H9 (cell line): Measurements from ENCODE around the gene LEF1. TPM values are rescaled to one million over a fixed set of nuclear protein-coding genes. Genes with fewer than 3 reads are reported as not detected.

Experiments
- DNase-seq: peaks from one replicate; pipeline ENCODE4 v3.0.0-alpha.2; 2017
- H2AFZ ChIP-seq: one replicate; pipeline ENCODE4 v1.6.1; 2013; ENCODE audit warnings: mild to moderate bottlenecking, low read length, control low read depth, moderate library complexity
- H2AK5ac ChIP-seq: 2 replicates; pipeline ENCODE4 v1.6.1; 2013; ENCODE audit warnings: low read length, control low read depth, mixed read lengths; ENCODE audit not compliant: insufficient read length
- H2BK120ac ChIP-seq: one replicate; pipeline ENCODE4 v1.6.1; 2013; ENCODE audit warnings: low read depth, mild to moderate bottlenecking, low read length, control low read depth, inconsistent platforms; ENCODE audit not compliant: poor library complexity, severe bottlenecking
- H2BK12ac ChIP-seq: 2 replicates; pipeline ENCODE4 v1.6.1; 2013; ENCODE audit warnings: low read length, control low read depth, mixed read lengths, low read depth; ENCODE audit not compliant: insufficient read length
- H2BK15ac ChIP-seq: 2 replicates; pipeline ENCODE4 v1.6.1; 2013; ENCODE audit warnings: low read depth, low read length, control low read depth
- H2BK20ac ChIP-seq: one replicate; pipeline ENCODE4 v1.6.1; 2013; ENCODE audit warnings: low read depth, mild to moderate bottlenecking, low read length, control low read depth, inconsistent platforms; ENCODE audit not compliant: poor library complexity, severe bottlenecking
- H2BK5ac ChIP-seq: 2 replicates; pipeline ENCODE4 v1.6.1; 2013; ENCODE audit warnings: low read length, control low read depth, mixed read lengths; ENCODE audit not compliant: insufficient read length
- H3K14ac ChIP-seq: 2 replicates; pipeline ENCODE4 v1.6.1; 2013; ENCODE audit warnings: low read length, control low read depth; ENCODE audit not compliant: insufficient read depth
- H3K18ac ChIP-seq: 2 replicates; pipeline ENCODE4 v1.6.1; 2013; ENCODE audit warnings: low read depth, mild to moderate bottlenecking, mixed read lengths, low read length, control low read depth; ENCODE audit not compliant: insufficient read length
- H3K23ac ChIP-seq: 2 replicates; pipeline ENCODE4 v1.6.1; 2013; ENCODE audit warnings: low read length, control low read depth, mixed read lengths, low read depth; ENCODE audit not compliant: insufficient read length
- H3K23me2 ChIP-seq: 2 replicates; pipeline ENCODE4 v1.6.1; 2013; ENCODE audit warnings: low read depth, mild to moderate bottlenecking, mixed read lengths, low read length, control low read depth; ENCODE audit not compliant: insufficient read length, poor library complexity, severe bottlenecking
- H3K27ac ChIP-seq: 2 replicates; pipeline ENCODE4 v1.5.1; 2013; ENCODE audit warnings: low read length, control low read depth, mixed read lengths, low read depth; ENCODE audit not compliant: insufficient read length
- H3K27me3 ChIP-seq: 2 replicates; pipeline ENCODE4 v1.6.1; 2013; ENCODE audit warnings: low read length, control low read depth, inconsistent platforms; ENCODE audit not compliant: insufficient read depth
- H3K4ac ChIP-seq: 2 replicates; pipeline ENCODE4 v1.6.1; 2013; ENCODE audit warnings: low read depth, mild to moderate bottlenecking, control low read depth, inconsistent platforms, low read length, moderate library complexity
- H3K4me1 ChIP-seq: 2 replicates; pipeline ENCODE4 v1.6.1; 2013; ENCODE audit warnings: low read length, control low read depth, inconsistent platforms; ENCODE audit not compliant: insufficient read depth
- H3K4me2 ChIP-seq: 2 replicates; pipeline ENCODE4 v1.6.1; 2013; ENCODE audit warnings: low read length, control low read depth, mixed read lengths; ENCODE audit not compliant: insufficient read length, insufficient read depth
- H3K56ac ChIP-seq: 2 replicates; pipeline ENCODE4 v1.6.1; 2013; ENCODE audit warnings: low read depth, mild to moderate bottlenecking, mixed read lengths, low read length, control low read depth; ENCODE audit not compliant: insufficient read length
- H3K79me1 ChIP-seq: 2 replicates; pipeline ENCODE4 v1.6.1; 2013; ENCODE audit warnings: low read depth, mild to moderate bottlenecking, moderate library complexity, low read length, control low read depth, inconsistent platforms; ENCODE audit not compliant: insufficient read depth, poor library complexity, severe bottlenecking
- H3K79me2 ChIP-seq: 2 replicates; pipeline ENCODE4 v1.6.1; 2013; ENCODE audit warnings: low read length, control low read depth, inconsistent platforms; ENCODE audit not compliant: insufficient read depth
- H3K9ac ChIP-seq: 2 replicates; pipeline ENCODE4 v1.6.1; 2013; ENCODE audit warnings: low read length, control low read depth, mixed read lengths; ENCODE audit not compliant: insufficient read length; ENCODE audit errors: extremely low read depth
- H3K9me3 ChIP-seq: one replicate; pipeline ENCODE4 v1.6.1; 2013; ENCODE audit warnings: low read depth, low read length, inconsistent platforms; ENCODE audit not compliant: control insufficient read depth
- H3T11ph ChIP-seq: one replicate; pipeline ENCODE4 v1.6.1; 2013; ENCODE audit warnings: mild to moderate bottlenecking, low read length, control low read depth, inconsistent platforms
- H4K20me1 ChIP-seq: one replicate; pipeline ENCODE4 v1.6.1; 2013; ENCODE audit not compliant: control insufficient read depth, insufficient read length, insufficient read depth
- H4K5ac ChIP-seq: 2 replicates; pipeline ENCODE4 v1.6.1; 2013; ENCODE audit warnings: low read depth, mild to moderate bottlenecking, mixed read lengths, low read length, control low read depth; ENCODE audit not compliant: insufficient read length
- H4K8ac ChIP-seq: replicated peaks from 2 replicates; pipeline ENCODE4 v1.6.1; 2013; ENCODE audit warnings: low read length, control low read depth, mixed read lengths, low read depth; ENCODE audit not compliant: insufficient read length
- H4K91ac ChIP-seq: 2 replicates; pipeline ENCODE4 v1.6.1; 2013; ENCODE audit warnings: low read depth, mild to moderate bottlenecking, moderate library complexity, mixed read lengths, low read length, control low read depth; ENCODE audit not compliant: insufficient read length
- H3K27ac Mint-ChIP-seq, 3 experiments: 2 replicates in 2 of 3; 3 replicates in 1 of 3; pipeline ENCODE4 v1.8.0; 2020 to 2021; ENCODE audit warnings: mixed read lengths in 3 of 3, mild to moderate bottlenecking in 1 of 3, moderate library complexity in 1 of 3
- H3K27me3 Mint-ChIP-seq: 2 replicates; pipeline ENCODE4 v1.8.0; 2021; ENCODE audit warnings: low read depth, mild to moderate bottlenecking, moderate library complexity, mixed read lengths
- H3K36me3 Mint-ChIP-seq, 3 experiments: 2 replicates in 2 of 3; 3 replicates in 1 of 3; pipeline ENCODE4 v1.8.0; 2020 to 2021; ENCODE audit warnings: low read depth in 3 of 3, mixed read lengths in 3 of 3; ENCODE audit not compliant: insufficient read depth in 1 of 3
- H3K4me1 Mint-ChIP-seq, 2 experiments: 2 replicates each; pipeline ENCODE4 v1.8.0; 2020; ENCODE audit warnings: mixed read lengths in 2 of 2
- H3K4me3 Mint-ChIP-seq, 2 experiments: 2 replicates in 1 of 2; 3 replicates in 1 of 2; pipeline ENCODE4 v1.8.0; 2020 to 2021; ENCODE audit warnings: mild to moderate bottlenecking in 2 of 2, mixed read lengths in 2 of 2, moderate library complexity in 1 of 2
- H3K9me3 Mint-ChIP-seq, 2 experiments: 2 replicates in 1 of 2; 3 replicates in 1 of 2; pipeline ENCODE4 v1.8.0; 2020; ENCODE audit warnings: mild to moderate bottlenecking in 2 of 2, mixed read lengths in 2 of 2, moderate library complexity in 1 of 2
- WGBS: extraction: QIAGEN DNeasy Blood & Tissue Kit; methylation state at CpG from one replicate; pipeline ENCODE4 v1.1.7; 2013; ENCODE audit warnings: missing lambda C conversion rate, low lambda C conversion rate, mixed read lengths; ENCODE audit not compliant: insufficient read length; ENCODE audit errors: extremely low coverage; 5-methylcytosine and 5-hydroxymethylcytosine counted together
- total RNA-seq: library from RNA; stranded (reverse); gene quantifications from 2 replicates; pipeline ENCODE4 v1.2.1, GENCODE V29; 2021
- TF ChIP-seq, protein P1 (sequence below): fragments of 200-600 bp; sonication (generic); conservative IDR thresholded peaks from 3 replicates; pipeline ENCODE4 v1.8.0; 2021; ENCODE audit warnings: antibody characterized with exemption, mild to moderate bottlenecking

The LEF1 gene
- total RNA-seq, 1 experiment from 2014 or later = 2.5 TPM

DNA sequence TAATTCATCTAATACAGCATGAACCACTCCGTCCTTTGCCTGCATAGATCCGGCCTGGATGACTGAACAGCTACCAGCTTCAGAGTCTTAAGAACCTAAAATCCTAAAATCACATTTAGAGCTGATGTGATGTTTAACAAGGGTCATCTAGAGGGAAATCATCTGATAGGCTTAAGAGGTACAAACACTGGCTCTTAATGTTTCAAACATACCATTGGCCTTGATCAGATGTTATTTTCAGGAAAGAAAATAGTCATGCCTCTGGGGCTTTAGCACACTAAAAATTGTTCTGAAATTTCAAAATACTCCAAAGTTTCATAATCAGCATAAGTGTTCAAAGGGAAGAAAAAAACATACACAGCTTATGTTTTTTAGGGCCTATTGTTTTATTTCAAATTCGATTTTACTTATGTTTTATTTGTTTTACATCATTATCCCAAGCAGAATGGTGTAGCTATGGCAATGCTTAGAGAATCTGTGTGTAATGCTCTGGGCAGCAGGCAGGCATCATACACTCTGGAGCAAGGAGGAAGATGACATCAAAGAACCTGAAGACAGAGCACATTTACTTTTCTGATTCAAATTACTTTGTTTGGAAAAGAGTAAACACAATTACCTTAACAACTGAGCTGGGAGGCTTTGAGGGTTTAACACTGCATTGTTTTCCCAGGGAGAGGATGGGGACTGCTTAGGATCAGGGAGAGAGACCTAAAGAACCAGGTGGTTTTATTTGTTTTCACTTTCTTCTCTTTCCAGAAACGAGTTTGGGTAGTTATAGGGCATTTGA, 25.3 kb upstream of the LEF1 start:
- no peaks in the 10 kb centered on the region for H4K20me1 ChIP-seq
- H3K4me1 ChIP-seq = no peaks in the 10 kb centered on the region
- no peak overlapping the region for H3K56ac ChIP-seq
- no peak overlapping the region for H2BK15ac ChIP-seq
- peak overlapping the region in 1 of 3 experiments; percentile 71; a peak in 1 of 7 replicates for H3K27ac Mint-ChIP-seq
- no peak overlapping the region for H2BK20ac ChIP-seq
- TF ChIP-seq, protein P1, sequence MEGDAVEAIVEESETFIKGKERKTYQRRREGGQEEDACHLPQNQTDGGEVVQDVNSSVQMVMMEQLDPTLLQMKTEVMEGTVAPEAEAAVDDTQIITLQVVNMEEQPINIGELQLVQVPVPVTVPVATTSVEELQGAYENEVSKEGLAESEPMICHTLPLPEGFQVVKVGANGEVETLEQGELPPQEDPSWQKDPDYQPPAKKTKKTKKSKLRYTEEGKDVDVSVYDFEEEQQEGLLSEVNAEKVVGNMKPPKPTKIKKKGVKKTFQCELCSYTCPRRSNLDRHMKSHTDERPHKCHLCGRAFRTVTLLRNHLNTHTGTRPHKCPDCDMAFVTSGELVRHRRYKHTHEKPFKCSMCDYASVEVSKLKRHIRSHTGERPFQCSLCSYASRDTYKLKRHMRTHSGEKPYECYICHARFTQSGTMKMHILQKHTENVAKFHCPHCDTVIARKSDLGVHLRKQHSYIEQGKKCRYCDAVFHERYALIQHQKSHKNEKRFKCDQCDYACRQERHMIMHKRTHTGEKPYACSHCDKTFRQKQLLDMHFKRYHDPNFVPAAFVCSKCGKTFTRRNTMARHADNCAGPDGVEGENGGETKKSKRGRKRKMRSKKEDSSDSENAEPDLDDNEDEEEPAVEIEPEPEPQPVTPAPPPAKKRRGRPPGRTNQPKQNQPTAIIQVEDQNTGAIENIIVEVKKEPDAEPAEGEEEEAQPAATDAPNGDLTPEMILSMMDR = no peak
- no CpG with 5 or more reads among the region's 4 CpGs for WGBS
- H3K27ac ChIP-seq = no peak overlapping the region
- H4K91ac ChIP-seq = no peak overlapping the region
- no peak overlapping the region for H2BK120ac ChIP-seq
- no peak overlapping the region for H3K4me2 ChIP-seq
- H3T11ph ChIP-seq = no peak overlapping the region
- peaks cover 21 to 29% of the 10 kb centered on the region in 2 experiments for H3K4me1 Mint-ChIP-seq
- no peak overlapping the region for H3K23ac ChIP-seq
- no peak overlapping the region for H3K14ac ChIP-seq
- peaks cover 95% of the 10 kb centered on the region for H3K27me3 Mint-ChIP-seq
- no peak overlapping the region for H3K9ac ChIP-seq
- H2BK12ac ChIP-seq = no peak overlapping the region
- H2AK5ac ChIP-seq = no peak overlapping the region
- no peak overlapping the region for H4K5ac ChIP-seq
- H3K4me3 Mint-ChIP-seq = no peak overlapping the region
- DNase-seq = peak; percentile 41
- H3K18ac ChIP-seq = no peak overlapping the region
- no peak overlapping the region for H4K8ac ChIP-seq
- no peaks in the 10 kb centered on the region for H3K79me2 ChIP-seq
- H3K9me3 ChIP-seq = no peaks in the 10 kb centered on the region
- H3K23me2 ChIP-seq = no peaks in the 10 kb centered on the region
- H3K79me1 ChIP-seq = no peaks in the 10 kb centered on the region
- H3K27me3 ChIP-seq = peaks cover 25% of the 10 kb centered on the region
- no peak overlapping the region for H3K4ac ChIP-seq
- H3K9me3 Mint-ChIP-seq = peaks cover 2 to 16% of the 10 kb centered on the region in 2 experiments; a peak in 2 of 5 replicates
- H3K36me3 Mint-ChIP-seq = no peaks in the 10 kb centered on the region; a peak in 1 of 7 replicates
- H2BK5ac ChIP-seq = no peak overlapping the region
- no peak overlapping the region for H2AFZ ChIP-seq
